Stimulated activated CD8-positive, alpha-beta memory T cell treated with anti-CD3 and anti-CD28 coated beads, Interleukin-15, amount 100 ng/mL, for 4 hours (primary cell): ENCODE results near the gene PIGQ.

ENCODE experiments used
- DNase-seq, 2 donors: peaks; one replicate each; pipeline ENCODE4 v3.0.0-alpha.2; 2020; ENCODE audit warnings: low read depth in 2 of 2

The PIGQ gene

GRCh38 chr16:534135-534534 is 35.6 kb upstream of the PIGQ start:
- DNase-seq, result no peak

DNA sequence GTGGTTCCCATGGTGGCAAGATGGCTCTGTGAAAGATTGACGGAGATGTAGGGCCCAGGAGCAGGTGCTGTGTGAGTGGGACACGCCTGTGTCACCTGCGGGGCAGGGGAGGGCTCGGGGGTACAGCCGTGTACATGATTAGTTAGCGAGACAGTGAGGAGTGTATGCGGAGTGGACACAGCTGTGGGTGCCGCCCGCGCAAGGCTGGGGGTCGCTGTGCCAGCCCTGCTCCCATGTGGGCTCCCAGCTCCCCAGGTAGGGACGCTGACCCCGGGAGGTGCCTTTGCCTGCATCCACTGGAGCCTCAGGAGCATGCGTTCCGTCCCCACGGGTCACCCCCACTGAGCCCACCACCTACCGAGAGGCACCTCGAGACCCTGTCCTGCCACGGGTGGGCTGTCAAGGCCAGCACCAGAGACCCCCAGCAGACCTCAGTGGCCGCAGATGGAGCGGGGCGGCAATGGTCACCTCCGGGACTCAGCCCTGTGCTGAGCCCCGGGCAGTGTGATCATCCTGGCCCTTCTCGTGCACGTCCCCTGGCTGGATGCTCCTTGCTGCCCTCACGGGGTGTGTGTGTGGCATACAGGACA is 34.8 kb upstream of the PIGQ start:
- no peak for DNase-seq

- no peak for DNase-seq
Measured at GRCh38 chr16:535446-536405, 34.0 kb upstream of the PIGQ start.

DNA sequence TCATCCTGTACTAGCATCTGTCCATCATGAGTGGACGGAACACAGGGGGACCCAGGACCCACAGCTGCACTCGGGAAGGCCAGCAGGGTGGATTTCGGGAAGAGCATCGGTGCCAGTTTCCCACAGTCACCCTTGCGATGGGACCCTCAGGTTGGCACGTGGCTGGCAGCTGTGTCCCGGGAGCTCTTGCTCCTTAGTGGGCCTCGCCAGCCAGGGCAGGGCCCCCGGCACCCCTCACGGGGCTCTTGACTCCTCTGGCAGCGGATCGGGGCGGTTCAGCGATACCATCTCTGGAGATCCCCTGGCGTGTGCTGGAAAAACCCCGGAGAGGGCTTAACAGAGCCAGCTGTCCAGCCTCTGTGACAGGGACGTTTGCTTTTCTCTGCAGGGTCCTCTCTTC is 33.0 kb upstream of the PIGQ start:
- no peak for DNase-seq

DNA sequence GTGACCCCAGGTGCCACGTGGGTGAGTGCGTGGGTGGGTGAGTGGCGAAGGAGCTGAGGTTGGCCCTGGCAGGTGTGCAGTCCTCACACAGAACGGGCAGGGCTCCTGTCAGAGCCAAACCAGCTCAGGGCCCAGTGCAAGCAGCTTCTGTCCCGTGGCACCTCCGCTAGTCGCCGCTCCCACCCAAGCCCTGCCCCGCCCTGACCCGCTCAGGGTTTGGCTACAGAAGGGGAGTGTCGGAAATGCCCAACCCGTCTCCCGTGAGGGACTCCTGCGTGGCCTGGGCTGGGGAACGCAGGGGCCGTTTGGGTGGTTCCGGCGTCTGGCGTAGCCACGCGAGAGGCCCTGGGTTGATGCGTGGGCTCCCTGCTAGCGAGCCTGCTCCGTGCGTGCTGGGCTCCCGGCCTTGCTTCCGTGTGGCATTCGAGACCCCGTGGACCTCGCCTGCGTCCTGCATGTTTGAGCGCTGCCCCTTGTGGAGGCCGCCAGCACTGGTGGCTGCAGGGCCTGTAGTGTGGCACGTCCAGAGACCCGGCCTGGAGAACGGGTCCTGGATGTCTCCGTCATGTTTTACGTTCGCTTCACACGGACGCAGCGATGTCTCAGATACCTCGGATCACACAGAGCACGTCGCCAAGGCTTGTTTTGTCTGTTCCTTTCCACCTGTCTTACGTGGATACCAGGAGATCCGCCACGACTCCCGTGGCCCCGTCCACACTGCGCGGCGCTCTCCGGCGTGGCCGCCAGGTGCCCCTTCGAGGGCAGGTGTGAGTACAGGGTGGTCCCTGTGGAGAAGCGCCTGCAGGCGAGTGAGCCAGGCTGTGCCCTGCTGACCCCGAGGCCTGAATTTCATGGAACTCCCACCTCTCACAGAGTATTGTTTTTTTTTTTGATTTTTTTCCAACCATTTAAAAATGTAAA is 32.1 kb upstream of the PIGQ start:
- no peak for DNase-seq

DNA sequence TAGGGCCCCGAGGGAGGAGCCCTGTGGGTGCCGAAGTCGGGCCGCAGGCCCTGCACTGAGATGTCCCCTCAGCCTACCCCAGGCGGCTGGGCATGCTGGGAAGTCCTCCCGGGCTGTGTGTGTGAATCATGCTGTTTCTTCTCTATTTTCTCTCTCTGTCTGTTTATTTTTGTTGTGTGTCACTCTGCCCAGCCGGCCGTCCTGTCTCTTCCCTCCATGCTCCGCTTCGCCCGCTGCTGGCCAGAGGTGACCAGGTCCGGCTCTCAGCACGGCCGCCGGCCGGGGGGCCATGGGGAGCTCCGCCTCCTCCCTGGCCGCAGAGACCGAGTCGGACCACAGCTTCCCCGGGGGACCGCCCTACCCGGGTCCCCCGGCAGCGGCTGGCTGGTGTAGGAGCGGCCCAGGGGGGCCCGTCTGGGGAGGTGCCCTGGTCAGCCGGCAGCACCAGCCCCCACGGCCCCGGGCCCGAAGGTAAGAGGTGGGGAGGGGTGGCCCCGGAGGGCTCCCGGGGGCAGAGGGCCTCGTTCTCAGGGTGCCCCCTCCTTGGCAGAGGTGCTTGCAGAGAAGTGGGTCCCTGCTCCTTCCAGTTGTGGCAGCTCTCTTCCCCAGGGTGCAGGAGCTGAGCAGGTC is 29.8 kb upstream of the PIGQ start:
- no peak for DNase-seq

DNA sequence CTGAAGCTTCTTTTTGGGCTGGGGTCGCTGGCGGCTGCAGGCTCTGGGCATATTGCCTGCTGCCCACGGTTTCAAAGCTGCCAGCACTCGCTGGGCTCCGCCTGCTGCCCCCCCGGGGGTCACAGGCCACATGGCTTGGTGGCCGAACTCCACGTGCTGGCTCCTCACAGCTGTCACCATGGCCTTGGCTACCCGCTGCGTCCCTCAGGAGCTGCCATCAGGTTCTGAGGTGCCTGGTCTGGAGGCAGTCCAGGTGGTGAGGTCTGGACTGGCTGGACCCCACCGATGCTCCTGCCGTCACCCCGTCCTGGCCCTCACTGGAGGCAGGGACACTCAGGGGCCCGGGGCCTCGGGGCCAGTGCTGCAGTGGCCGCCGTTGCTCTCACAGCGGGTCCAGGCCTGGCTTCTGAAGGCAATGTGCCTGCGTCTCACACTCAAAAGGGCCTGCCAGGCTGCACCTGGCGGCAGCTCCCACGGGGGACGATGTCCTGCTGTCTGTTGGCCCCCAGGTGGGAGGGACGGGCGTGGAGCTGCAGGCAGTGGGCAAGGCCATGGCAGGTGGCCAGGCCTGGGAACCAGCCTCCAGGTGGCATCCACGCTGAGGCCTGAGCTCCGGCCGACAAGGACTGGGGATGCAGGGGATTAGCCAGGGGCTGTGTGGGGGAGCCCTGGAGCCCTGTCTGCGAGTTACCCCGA is 29.0 kb upstream of the PIGQ start:
- DNase-seq, result no peak

DNA sequence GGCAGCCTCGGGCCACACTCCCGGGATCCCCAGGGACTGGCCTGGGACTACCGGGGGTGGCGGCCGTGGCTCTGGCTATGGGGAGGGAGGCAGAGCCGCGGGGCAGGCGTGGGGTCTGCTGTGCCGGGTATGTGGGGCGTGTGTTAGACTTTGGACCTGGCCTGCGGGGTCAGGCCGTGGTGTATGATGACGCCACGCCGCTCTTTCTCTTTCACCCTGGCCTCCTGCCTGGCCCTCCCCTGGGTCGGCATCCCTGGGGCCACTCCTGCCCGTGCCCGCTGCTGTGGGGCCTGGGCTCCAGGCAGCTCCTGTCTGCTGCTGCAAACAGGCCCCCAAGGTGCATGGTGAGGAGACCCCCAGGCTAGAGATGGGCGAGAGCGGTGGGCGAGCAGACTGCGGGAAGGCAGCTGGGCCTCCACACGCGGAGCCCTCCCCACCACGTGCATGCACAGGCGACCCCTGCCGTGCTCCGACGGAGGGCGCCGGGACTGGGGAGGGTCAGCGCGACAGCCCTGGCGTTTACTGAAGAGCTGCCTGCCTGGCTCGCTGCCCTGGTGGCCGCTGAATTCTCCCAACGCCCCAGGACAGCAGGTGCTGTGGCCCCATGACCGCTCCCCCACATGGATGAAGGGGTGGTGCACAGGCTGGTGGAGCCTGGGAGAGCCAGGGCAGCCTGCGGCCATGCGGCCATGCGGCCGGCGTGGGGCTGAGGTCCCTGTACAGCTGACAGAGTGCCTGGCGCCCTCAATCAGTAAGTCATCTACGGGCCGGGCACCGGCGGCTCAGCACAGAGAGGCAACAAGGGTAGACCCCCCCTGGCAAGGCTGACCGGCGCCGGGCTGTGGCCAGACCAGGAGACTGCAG is 26.2 kb upstream of the PIGQ start:
- DNase-seq, result no peak

GRCh38 chr16:544517-544916 is 25.3 kb upstream of the PIGQ start:
- DNase-seq, result no peak

DNA sequence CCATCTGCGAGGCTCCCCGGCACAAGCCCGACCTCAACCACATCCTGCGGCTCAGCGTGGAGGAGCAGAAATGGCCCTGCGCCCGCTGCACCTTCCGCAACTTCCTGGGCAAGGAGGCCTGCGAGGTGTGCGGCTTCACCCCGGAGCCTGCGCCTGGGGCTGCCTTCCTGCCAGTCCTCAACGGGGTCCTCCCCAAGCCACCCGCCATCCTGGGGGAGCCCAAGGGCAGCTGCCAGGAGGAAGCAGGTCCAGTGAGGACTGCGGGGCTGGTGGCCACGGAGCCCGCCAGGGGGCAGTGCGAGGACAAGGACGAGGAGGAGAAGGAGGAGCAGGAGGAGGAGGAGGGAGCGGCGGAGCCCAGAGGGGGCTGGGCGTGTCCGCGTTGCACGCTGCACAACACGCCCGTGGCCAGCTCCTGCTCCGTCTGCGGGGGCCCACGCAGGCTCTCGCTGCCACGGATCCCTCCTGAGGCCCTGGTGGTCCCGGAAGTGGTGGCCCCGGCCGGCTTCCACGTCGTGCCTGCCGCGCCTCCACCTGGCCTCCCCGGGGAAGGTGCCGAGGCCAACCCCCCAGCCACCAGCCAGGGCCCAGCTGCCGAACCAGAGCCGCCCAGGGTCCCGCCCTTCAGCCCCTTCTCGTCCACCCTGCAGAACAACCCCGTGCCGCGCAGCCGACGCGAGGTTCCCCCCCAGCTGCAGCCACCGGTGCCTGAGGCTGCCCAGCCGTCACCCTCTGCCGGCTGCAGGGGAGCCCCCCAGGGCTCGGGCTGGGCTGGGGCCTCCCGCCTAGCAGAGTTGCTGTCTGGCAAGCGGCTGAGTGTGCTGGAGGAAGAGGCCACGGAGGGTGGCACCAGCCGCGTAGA is 22.6 kb upstream of the PIGQ start:
- no peak for DNase-seq

DNA sequence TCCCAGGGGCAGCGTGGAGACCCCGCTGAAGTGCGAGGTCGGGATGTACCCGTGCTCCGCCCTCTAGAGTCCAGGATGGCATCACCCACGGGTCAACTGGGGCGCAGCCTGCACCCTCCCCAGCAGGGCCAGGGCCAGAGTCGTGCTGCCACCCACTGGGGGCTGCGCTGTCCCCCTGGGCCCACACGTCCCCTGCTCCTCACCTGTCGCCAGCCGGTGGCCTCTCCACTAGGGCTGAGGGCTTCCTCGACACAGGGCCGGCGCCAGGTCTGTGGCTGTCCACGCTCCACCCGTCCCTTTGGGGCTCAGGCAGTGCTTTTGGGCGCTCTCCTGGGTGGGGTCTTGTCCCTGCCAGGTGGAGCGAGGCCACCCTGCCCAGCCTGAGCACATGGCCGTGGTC is 21.2 kb upstream of the PIGQ start:
- DNase-seq, result no peak

DNA sequence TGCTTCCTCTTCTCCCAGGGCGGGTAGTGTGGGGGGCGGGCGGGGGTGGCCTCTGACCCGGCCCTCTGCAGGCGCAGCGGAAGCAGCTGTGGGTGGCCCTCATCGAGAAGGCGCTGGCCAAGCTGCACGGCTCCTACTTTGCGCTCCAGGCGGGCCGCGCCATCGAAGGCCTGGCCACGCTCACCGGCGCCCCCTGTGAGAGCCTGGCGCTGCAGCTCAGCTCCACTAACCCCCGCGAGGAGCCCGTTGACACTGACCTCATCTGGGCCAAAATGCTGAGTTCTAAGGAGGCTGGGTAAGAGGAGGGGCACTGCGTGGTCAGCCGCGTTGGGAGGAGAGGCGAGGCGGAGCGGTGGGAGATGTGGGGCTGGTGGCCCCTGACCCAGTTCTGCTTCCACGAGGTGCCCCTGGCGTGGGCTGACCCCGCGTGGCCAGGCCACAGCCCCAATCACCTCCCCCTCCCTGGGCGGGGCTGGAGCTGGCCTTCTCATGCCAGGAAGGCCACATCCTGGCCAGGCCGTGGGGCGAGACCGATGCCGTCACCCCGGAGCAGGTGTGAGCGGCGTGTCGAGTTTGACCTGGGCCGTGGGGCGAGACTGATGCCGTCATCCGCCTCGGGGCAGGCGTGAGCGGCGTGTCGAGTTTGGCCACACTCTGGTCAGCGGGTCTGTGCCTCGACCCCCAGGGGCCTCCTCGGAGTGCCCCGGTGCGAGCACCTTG is 20.1 kb upstream of the PIGQ start:
- no peak for DNase-seq

DNA sequence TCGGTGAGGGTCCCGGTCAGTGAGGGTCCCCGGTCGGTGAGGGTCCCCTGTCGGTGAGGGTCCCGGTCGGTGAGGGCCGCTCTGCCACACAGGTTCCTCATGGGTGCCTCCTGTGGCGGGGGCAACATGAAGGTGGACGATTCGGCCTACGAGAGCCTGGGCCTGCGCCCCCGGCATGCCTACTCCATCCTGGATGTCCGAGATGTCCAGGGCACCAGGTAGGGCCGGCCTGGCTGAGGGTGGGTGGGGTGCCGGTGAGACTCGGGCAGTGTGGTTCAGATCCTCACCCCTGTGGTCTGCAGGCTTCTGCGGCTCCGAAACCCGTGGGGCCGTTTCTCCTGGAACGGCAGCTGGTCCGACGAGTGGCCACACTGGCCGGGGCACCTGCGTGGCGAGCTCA is 18.6 kb upstream of the PIGQ start:
- DNase-seq, result no peak

GRCh38 chr16:552171-552570 is 17.6 kb upstream of the PIGQ start:
- no peak for DNase-seq

DNA sequence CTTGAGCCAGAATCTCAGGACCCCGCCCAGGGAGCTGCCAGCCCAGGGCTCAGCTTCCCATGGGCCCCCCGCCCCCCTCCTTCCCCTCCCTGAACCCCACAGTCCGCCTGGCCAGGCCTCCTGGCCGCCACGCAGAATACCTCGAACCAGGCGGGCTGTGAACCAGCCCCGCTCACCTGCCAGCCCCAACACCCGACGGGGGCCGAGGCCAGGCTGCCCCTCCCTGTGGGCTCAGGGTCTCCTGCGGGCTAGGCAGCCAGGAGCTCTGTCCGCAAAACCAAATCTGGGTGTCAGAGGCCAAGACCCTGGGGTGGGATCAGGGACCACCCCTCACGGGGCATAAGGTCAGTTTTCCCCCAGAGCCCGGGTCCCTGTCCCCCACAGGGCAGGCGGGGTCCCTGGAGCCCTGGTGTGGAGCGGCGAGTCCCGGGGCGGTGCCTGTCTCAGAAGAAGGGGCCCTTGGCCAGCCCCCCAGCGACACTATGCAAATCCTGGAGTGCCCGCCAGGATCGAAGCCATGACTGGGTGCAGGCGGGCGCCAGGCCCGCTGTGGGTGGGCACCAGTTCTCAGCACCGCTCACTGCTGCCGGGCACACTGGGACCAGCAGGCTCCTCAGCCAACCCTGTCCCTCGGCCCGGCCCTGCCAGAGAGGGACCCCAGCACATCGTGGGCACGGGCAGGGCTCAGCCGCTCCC is 16.0 kb upstream of the PIGQ start:
- no peak for DNase-seq

DNA sequence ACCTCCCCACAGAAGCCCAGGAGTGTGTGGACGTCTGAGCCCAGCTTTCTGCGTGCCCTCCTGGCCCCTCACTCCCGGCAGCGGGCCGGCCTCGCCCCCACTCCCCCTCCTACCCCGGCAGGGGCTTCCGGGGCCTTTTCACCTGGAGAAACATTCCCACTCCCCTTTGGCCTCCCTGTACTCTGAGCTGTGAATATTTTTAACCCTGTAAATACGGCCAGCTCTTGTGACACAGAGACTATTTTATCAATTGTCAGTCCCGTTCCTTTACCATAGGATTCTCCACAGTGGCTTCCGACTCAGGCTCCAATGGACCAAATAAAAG is 15.5 kb upstream of the PIGQ start:
- no peak for DNase-seq

GRCh38 chr16:554640-555365 is 15.0 kb upstream of the PIGQ start:
- DNase-seq, result no peak
